ENCODE data around the gene KCTD16. TPM values are rescaled to one million over a fixed set of nuclear protein-coding genes. Genes with fewer than 3 reads are reported as not detected.

Gene KCTD16
- total and polyA plus RNA-seq, 10 donors: under 0.01 to 0.24 (median 0.17) TPM

DNA sequence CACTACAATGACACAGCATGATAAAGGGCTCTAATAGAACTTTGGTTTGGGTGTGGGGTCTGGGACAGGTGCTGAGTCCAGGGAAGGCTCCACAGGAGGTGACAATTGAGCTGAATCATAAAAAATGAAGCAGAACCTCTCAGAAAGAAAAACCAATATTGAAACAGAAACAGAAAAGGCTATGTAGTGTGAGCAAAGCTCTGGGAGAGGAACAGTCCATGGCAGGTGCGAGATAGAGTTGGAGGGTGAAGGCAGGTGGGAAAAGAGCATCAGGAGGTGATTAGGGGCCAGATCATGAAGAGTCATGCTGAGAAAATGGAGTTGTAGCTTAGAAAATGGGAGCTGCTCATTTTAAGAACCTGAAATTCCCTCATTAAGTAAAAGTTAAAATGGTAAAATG lies 164.9 kb downstream of the KCTD16 start:
- no peaks in the 10 kb centered on the region for H3K36me3 ChIP-seq
- H3K27ac ChIP-seq: no peak overlapping the region
- H3K4me1 ChIP-seq: no peaks in the 10 kb centered on the region
- DNase-seq: no peak
- no peaks in the 10 kb centered on the region for H3K27me3 ChIP-seq (replicated peaks in 1 of 7)
- no peak for TF ChIP-seq POLR2A (IDR thresholded peaks at IDR 0.05)
- TF ChIP-seq POLR2AphosphoS5 (IDR thresholded peaks at IDR 0.05): no peak
- no peak for TF ChIP-seq CTCF (IDR thresholded peaks at IDR 0.05 in 8 of 11, conservative IDR thresholded peaks at IDR 0.05 in 3 of 11)
- 79 to 96% (median 82%) methylated on average over 1 of the region's 1 CpG for whole genome bisulfite sequencing, 5 donors
- no peaks in the 10 kb centered on the region for H3K9me3 ChIP-seq
- intact Hi-C loops (cut with DNase I; ENCODE audit: low total_unique reads): no loop called here
- H3K4me3 ChIP-seq: no peak overlapping the region

DNA sequence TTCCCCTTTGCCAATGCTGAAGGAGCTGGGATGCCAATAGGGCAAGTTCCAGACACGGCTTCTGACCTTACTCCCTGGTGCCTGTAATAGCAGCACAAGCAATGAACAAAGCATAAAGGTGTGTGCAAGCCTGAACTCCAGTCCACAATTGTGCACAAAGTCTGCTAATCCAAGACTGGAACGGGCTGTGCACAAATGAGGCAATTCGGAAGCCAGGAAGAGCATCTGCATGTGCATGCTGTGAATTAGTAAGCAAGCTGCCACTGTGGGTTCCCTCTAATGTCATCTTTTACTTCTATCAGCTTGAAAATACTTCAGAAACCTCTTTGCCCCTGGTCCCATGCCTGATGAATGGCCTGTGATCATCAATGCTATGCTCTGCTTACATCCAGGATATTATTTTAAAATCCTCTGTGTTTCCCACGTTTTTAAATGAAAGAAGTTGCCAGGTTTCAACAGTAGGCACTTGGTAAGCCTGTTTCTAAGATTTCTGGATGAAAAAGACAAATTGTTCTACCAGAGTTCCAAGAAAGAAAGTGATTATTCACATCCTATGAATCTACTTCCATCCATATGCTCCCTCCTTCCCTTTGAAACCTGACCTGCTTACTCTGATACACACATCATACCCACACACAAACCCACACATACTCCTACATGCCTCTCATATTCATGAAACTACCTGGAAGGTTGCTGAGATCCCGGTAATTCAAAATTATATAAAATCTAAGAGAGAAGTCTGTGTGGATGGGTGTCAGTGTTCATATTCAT lies 165.7 kb downstream of the KCTD16 start:
- intact Hi-C loops (cut with DNase I; ENCODE audit: low total_unique reads): no loop called here
- TF ChIP-seq POLR2AphosphoS5 (IDR thresholded peaks at IDR 0.05): no peak
- no peak for TF ChIP-seq POLR2A (IDR thresholded peaks at IDR 0.05)
- TF ChIP-seq CTCF (IDR thresholded peaks at IDR 0.05 in 8 of 11, conservative IDR thresholded peaks at IDR 0.05 in 3 of 11): no peak
- H3K27me3 ChIP-seq (replicated peaks in 1 of 7): no peaks in the 10 kb centered on the region
- no peak overlapping the region for H3K4me3 ChIP-seq
- H3K27ac ChIP-seq: no peak overlapping the region
- no peaks in the 10 kb centered on the region for H3K4me1 ChIP-seq
- no peaks in the 10 kb centered on the region for H3K9me3 ChIP-seq
- DNase-seq: no peak
- no peaks in the 10 kb centered on the region for H3K36me3 ChIP-seq
- WGBS, 5 donors: 65 to 86% (median 71%) methylated on average over 5 of the region's 5 CpGs

GRCh38 chr5:144352330-144352729 lies 181.7 kb downstream of the KCTD16 start:
- H3K36me3 ChIP-seq: no peaks in the 10 kb centered on the region
- no peak overlapping the region for H3K4me3 ChIP-seq
- no peaks in the 10 kb centered on the region for H3K27me3 ChIP-seq (replicated peaks in 1 of 7)
- intact Hi-C loops (cut with DNase I; ENCODE audit: low total_unique reads): no loop called here
- no peaks in the 10 kb centered on the region for H3K4me1 ChIP-seq
- no peaks in the 10 kb centered on the region for H3K9me3 ChIP-seq
- WGBS, 5 donors: 62 to 86% (median 73%) methylated on average over 4 of the region's 4 CpGs
- TF ChIP-seq POLR2A (IDR thresholded peaks at IDR 0.05) (no peak), CTCF (IDR thresholded peaks at IDR 0.05 in 8 of 11, conservative IDR thresholded peaks at IDR 0.05 in 3 of 11) (no peak), POLR2AphosphoS5 (IDR thresholded peaks at IDR 0.05) (no peak)
- DNase-seq: no peak
- no peak overlapping the region for H3K27ac ChIP-seq

DNA sequence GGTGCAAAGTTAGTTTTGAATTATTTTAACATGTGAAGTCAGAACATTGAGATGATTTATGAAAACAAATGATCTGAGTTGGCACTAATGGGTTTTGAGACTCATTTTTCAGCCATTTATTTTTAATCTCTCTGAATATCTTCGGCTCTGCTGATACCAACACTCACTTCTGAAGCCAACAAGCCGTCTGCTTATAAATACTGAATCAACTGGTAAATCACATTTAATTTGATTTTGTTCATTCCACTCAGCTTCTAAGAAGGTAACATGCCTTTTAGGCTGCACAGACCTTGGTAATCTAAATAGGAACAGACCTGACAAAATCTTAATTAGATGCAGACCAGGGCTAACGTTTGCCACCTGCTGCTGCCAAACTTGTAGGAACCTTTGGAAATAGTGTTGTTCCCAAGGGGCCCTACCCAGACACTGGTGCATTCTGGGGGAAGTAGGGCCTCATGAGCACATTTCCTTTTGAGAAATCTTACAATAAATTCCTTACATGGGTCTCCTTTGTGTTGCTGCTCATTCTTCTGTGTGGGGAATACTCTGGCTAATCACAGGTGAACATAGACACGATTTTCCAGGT lies 182.2 kb downstream of the KCTD16 start:
- intact Hi-C loops (cut with DNase I; ENCODE audit: low total_unique reads): no loop called here
- no peak overlapping the region for H3K4me3 ChIP-seq
- WGBS, 5 donors: 50 to 64% (median 59%) methylated on average over 4 of the region's 4 CpGs

More for the DNA sequence above, 182.2 kb downstream of the KCTD16 start:
- Histone ChIP-seq H3K27ac (no peak overlapping the region), H3K4me1 (no peaks in the 10 kb centered on the region), H3K36me3 (no peaks in the 10 kb centered on the region), H3K9me3 (no peaks in the 10 kb centered on the region), H3K27me3 (replicated peaks in 1 of 7) (no peaks in the 10 kb centered on the region)
- no peak for DNase-seq
- TF ChIP-seq CTCF (IDR thresholded peaks at IDR 0.05 in 8 of 11, conservative IDR thresholded peaks at IDR 0.05 in 3 of 11) (no peak), POLR2AphosphoS5 (IDR thresholded peaks at IDR 0.05) (no peak)
